HG02884 (cell line): ENCODE data around the gene TCF20.

Experiments used
- ATAC-seq: cut with Tn5 transposase; IDR thresholded peaks from one replicate; pipeline ENCODE4 v1.9.1; 2021; ENCODE audit warnings: mild to moderate bottlenecking, moderate library complexity; ENCODE audit not compliant: unreplicated experiment

The TCF20 gene

DNA sequence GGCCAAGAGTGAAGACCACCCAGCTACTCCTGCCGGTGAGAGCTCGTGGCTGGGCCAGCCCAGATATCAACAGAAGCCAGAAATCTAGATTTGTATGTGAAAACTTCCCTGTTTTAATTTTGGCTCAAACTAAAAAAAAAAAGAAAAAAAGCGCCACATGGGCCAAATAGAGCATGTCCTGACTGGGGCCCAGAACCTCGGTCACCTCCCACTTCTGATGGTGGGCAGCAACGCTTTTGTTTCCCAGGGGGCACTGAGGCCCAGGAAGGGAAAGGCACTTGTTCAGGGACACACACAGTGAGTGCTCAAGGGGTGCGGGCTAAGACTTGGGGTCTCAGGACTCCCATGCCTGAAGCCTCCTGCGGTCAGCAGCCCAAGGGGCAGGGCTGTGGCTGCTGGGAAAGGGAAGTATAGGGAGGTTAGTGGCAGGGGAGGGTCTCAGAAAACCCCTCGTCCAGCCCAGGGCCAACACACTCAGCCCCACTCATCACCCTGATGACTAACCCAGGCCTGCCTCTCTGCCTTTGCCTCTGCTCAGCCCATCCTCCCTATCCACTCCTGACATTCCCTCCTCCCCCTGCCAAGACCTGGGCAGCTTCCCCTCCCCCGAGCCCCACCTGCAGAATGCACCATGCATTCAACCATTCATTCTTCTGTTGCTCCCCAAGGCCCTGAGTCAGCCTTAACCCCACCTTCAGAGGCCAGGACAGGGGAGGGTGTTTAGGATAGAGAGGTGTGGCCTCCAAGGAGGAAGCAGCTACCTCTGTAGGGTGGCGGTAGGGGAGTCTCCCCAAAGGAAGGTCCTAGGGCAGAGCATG is 30.0 kb upstream of the TCF20 start:
- no peak for ATAC-seq

- no peak for ATAC-seq
Measured at GRCh38 chr22:42299586-42300258, 29.3 kb upstream of the TCF20 start.

DNA sequence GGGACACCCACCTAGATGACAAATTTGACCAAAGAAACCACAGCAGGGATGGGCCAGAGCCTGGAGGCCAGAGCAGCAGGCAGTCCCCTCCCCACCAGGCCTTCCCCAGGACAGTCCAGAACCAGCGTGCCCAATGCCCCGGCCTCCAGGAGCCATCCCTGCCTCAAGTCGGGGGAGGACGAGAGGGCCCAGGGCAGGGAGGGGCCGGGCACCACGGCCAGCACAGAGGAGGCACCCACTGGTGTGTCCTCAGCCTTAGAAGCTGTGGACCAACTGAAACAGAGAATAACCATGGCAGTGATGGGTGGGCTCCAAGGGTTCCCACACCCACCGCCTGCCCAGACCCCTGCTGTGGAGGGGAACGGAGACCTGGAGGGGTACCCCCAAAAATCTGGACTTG is 28.3 kb upstream of the TCF20 start:
- ATAC-seq, result no peak

DNA sequence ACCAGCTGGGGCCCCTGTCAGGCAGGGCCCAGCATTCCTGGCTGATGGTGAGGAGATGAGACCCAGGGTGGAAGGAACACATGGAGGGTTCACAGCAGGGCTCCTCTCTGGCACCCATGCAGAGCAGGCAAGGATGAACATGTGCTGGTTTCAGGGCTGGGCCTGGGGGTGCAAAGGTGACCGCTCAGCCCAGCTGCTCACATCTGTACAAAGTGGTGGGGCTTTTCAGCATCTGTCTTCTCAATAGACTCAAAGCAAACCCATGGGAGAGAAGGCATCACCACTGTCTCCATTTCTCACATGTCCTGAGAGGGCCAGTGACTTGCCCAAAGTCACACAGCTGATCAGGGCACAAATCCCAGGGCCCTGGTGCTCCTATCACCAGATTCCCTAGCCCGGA is 27.3 kb upstream of the TCF20 start:
- ATAC-seq, result no peak

- ATAC-seq, result no peak
Measured at GRCh38 chr22:42296883-42297282, 26.4 kb upstream of the TCF20 start.

GRCh38 chr22:42296381-42296853 is 26.0 kb upstream of the TCF20 start:
- no peak for ATAC-seq

- no peak for ATAC-seq
Measured at GRCh38 chr22:42294034-42294985, 23.9 kb upstream of the TCF20 start.

DNA sequence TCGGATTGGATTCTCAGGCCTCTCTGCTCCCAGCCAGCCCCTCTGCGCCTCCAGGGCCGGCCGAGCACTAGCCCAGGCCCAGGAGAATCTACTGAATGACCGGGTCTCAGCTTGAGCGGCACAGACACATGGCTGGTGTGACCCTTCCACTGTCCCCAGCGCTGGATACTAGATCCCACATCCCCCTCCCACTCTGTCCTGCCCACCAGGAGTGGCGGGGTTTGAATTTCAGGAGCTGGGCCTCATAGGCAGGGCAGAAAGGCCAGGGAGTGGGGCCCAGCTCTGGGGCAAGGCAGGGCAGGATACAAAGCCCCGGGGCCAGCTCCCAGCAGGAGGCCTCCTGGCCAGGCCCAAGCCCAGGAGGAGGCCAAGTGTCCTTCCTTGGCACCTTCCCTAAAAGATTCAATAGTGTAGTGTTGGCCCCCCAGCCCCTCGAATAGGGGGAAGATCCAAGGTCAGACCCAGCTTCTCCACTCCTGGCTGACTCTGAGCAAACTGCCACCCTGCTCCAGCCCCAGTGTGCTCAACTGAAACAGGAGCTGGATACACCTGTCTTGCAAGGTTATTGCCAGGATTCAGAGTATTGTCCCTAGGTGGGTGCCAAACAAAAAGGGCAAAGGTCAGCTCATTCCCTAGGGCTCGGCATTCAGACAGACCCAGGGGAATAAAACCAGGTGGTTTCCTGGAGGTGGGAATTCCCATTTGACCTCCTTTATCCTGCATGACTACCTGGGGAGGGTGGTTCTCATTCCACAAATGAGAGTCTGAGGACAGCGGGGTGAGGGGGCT is 22.5 kb upstream of the TCF20 start:
- ATAC-seq, result no peak

GRCh38 chr22:42291287-42291686 is 20.8 kb upstream of the TCF20 start:
- no peak for ATAC-seq

DNA sequence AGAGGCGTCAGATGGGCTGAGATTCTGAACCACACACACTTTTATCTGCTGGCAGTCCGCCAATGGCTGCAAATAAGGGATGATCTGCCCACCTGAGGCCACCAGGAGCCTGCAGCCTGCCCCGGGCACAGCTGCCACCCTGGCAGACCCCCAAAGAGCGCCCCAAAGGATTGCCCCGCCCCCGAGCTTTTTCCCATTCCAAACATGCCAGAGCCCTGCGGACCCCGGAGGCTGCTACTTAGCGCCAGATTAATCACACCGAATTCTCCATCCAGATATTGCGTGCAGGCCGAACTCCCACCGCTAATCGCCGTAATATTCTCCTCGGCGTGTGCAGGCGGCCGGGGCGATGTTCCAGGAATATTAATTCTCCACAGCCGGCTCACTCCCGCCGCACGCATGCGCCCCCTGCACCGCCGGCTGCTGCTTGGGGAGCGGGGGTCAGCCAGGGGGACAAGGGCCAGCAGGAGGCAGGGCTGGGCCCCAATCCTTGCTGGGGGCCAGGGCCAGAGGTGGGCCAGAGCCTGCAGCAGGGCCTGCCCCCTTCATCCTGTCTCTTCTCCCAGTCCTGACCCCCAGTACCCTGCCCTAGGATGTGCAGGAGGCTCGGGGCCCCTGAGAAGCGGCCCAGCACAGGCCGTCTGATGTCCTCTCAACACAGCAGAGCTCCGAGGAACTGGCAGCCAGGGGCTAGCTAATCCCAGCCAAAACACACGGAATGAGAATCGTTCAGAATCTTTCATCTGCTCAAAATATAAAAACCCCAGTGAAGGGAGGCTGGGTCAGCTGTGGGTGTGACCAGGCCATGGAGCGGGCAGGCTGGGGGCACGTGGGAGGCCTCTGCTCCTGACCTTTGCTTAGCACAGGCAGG is 19.5 kb upstream of the TCF20 start:
- no peak for ATAC-seq

DNA sequence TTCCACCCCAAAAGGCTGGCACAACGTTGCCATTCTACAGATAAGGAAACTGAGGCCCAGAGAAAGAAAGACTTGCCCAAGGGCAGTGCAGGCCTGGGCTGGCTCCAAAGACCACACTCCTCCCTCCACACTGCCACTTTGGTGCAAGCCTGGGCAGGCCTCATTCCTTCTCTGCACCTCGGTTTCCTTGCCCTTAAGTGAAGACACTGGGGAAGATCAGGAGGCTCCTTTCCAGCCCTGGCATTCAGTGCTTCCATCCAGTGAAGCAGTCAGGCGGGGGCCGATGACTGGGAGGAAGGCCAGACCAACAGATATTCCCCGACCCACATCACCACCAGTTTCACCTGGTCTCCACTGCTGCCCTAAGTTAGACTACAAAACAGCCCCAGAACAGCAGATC is 18.3 kb upstream of the TCF20 start:
- ATAC-seq, result no peak

DNA sequence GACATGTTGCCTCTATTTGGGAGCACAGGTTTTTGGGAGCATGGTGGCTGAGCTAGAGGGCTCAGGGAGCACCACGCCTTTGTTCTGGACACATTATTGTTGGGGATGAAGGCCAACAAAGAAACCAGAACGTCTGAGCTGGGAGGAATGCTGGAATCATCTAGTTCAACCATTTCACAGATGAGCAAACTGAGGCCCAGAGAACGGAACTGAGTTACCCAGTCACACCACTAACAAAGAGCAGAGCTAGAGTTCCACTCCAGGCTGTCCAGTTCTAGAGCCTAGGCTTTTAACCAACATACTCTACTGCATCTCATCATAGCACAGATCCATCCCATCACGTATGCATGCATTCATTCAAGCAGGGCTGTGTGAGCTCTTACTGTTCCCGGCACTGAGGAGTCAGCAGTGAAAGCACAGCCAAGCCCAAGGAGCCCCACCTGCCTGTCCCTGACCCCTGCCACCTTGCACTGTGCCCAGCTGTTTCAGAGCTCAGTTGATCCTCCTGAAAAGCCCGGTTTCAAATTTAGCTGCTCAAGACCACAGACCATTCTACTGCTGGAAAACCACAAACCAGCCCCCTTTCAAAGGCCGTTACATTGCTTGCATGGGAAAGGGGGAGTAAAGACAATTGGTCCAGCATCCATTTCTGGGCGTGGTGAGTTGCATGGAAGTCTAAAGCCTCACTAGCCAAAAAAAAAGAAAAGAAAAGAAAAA is 16.9 kb upstream of the TCF20 start:
- ATAC-seq, result no peak

DNA sequence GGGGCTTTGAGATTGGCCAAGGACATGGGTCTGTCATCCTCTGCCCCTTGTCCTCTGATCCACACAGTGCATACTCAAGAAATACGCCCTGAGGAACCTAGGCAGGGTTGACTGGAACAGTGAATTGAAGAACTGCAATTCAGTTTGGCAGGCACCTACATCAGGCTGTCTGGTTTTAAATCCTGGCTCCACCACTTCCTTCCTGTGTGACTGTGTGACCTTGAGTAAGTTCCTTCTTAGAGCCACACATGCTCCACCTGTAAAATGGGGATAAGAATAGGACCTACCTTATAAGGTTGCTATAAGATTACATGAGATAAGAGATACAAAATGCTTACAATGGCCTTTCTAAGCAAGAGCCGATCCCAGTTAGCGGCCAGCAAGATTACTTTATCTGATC is 15.8 kb upstream of the TCF20 start:
- no peak for ATAC-seq

- no peak for ATAC-seq
Measured at GRCh38 chr22:42285604-42286003, 15.2 kb upstream of the TCF20 start.

- ATAC-seq, result no peak
Measured at GRCh38 chr22:42284643-42285181, 14.3 kb upstream of the TCF20 start.

GRCh38 chr22:42284202-42284591 is 13.7 kb upstream of the TCF20 start:
- no peak for ATAC-seq

GRCh38 chr22:42283278-42284201 is 13.1 kb upstream of the TCF20 start:
- no peak for ATAC-seq

GRCh38 chr22:42282943-42283277 is 12.5 kb upstream of the TCF20 start:
- ATAC-seq, result no peak
